Fibroblast of lung (primary cell): ENCODE results near the gene TRIM4. TPM values are rescaled to one million over a fixed set of nuclear protein-coding genes. Genes with fewer than 3 reads are reported as not detected.
"Not testable (repeated sequence)": the region's sequence is repeated elsewhere in the genome, so short reads cannot be mapped to it uniquely, and the experiment has no call there.

Source experiments
- DNase-seq, 2 donors: peaks; one replicate each; pipeline versions ENCODE4 v3.0.0 to v3.0.0-alpha.2; 2010; ENCODE audit warnings: low read depth in 2 of 2
- H2AFZ ChIP-seq: 2 replicates; pipeline ENCODE4 v1.5.1; 2012; ENCODE audit warnings: low read length, control low read depth, inconsistent platforms
- H3K27ac ChIP-seq: 2 replicates; pipeline ENCODE4 v1.5.1; 2011; ENCODE audit warnings: low read length, control low read depth; ENCODE audit not compliant: insufficient read depth
- H3K27me3 ChIP-seq: 2 replicates; pipeline ENCODE4 v1.5.1; 2011; ENCODE audit warnings: mild to moderate bottlenecking, low read length; ENCODE audit not compliant: control insufficient read depth, insufficient read depth
- H3K36me3 ChIP-seq: 2 replicates; pipeline ENCODE4 v1.5.1; 2011; ENCODE audit warnings: low read length; ENCODE audit not compliant: control insufficient read depth, insufficient read depth
- H3K4me1 ChIP-seq: 2 replicates; pipeline ENCODE4 v1.5.1; 2011; ENCODE audit warnings: low read length; ENCODE audit not compliant: control insufficient read depth, insufficient read depth; ENCODE audit errors: extremely low read depth
- H3K4me2 ChIP-seq: 2 replicates; pipeline ENCODE4 v1.5.1; 2011; ENCODE audit warnings: low read length, control low read depth; ENCODE audit not compliant: insufficient read depth; ENCODE audit errors: extremely low read depth
- H3K4me3 ChIP-seq, 4 experiments: fragments of 200-600 bp in 1 of 4; sonication (generic) in 1 of 4; replicated peaks in 1 of 4; 2 replicates each; pipeline ENCODE4 v1.5.1; 2011 to 2016; ENCODE audit warnings: low read length in 4 of 4, low read depth in 3 of 4, mild to moderate bottlenecking in 3 of 4, control low read depth in 2 of 4, inconsistent platforms in 1 of 4, mixed read lengths in 1 of 4; ENCODE audit not compliant: insufficient read depth in 1 of 4; ENCODE audit errors: control extremely low read depth in 1 of 4
- H3K79me2 ChIP-seq: 2 replicates; pipeline ENCODE4 v1.5.1; 2012; ENCODE audit warnings: mild to moderate bottlenecking, low read length, inconsistent platforms; ENCODE audit not compliant: control insufficient read depth, insufficient read depth
- H3K9ac ChIP-seq: 2 replicates; pipeline ENCODE4 v1.5.1; 2011; ENCODE audit warnings: mild to moderate bottlenecking, low read length, control low read depth; ENCODE audit not compliant: insufficient read depth
- H3K9me3 ChIP-seq: 2 replicates; pipeline ENCODE4 v1.5.1; 2012; ENCODE audit warnings: low read depth, low read length; ENCODE audit not compliant: control insufficient read depth, insufficient read depth
- H4K20me1 ChIP-seq: 2 replicates; pipeline ENCODE4 v1.5.1; 2011; ENCODE audit warnings: low read length; ENCODE audit not compliant: control insufficient read depth, insufficient read depth; ENCODE audit errors: extremely low read depth
- EZH2 ChIP-seq: IDR thresholded peaks from 2 replicates; pipeline ENCODE4 v1.5.1; 2012; ENCODE audit warnings: low read length, control low read depth, mild to moderate bottlenecking; ENCODE audit errors: missing control alignments
- polyA plus RNA-seq, 2 donors: library from polyadenylated mRNA; depleted of rRNA in 1 of 2; stranded (reverse) in 1 of 2; unstranded in 1 of 2; fragments of >200 nt; gene quantifications; 2 replicates each; pipeline ENCODE4 v1.2.1, GENCODE V29; 2011 to 2012; ENCODE audit warnings: missing spikeins in 1 of 2
- total RNA-seq: library from RNA; depleted of rRNA; stranded (reverse); fragments of >200 nt; gene quantifications from 2 replicates; pipeline ENCODE4 v1.2.1, GENCODE V29; 2014
- TF ChIP-seq, protein P1 (sequence below), 2 donors: IDR thresholded peaks in 1 of 2; conservative IDR thresholded peaks in 1 of 2; 1 replicate in 1 of 2; 2 replicates in 1 of 2; pipeline ENCODE4 v1.5.1; 2011 to 2012; ENCODE audit warnings: low read length in 2 of 2, control low read depth in 1 of 2, inconsistent platforms in 1 of 2, low read depth in 1 of 2, mild to moderate bottlenecking in 1 of 2

Gene TRIM4
- total and polyA plus RNA-seq, 2 donors (not counting 1 experiment from before 2014, with no cell fraction given) = 23.1 to 31.5 TPM

DNA sequence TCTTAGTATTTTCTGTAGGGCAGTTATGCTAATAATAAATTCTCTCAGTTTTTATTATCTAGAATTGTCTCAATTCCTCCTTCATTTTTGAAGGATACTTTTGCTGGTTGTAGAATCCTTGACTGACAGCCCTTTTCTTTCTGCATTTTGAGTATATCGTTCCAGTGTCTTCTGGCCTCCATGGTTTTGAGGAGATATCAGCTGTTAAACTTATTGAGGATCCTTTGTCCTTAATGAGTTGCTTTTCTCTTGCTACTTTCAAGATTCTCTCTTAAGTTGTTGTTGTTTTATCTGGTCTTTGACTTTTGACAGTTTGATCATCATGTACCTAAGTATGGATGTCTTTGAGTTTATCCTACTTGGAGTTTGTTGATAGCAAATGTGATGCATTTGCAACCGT is 19.0 kb upstream of the TRIM4 start:
- H3K4me3 ChIP-seq = no peak overlapping the region
- no peak overlapping the region for H3K9ac ChIP-seq
- no peaks in the 10 kb centered on the region for H4K20me1 ChIP-seq
- no peak overlapping the region for H3K27ac ChIP-seq
- no peak overlapping the region for H2AFZ ChIP-seq
- no peaks in the 10 kb centered on the region for H3K79me2 ChIP-seq
- no peaks in the 10 kb centered on the region for H3K36me3 ChIP-seq
- peaks cover 7% of the 10 kb centered on the region for H3K27me3 ChIP-seq
- no peaks in the 10 kb centered on the region for H3K9me3 ChIP-seq
- no peak for TF ChIP-seq EZH2
- TF ChIP-seq, protein P1, sequence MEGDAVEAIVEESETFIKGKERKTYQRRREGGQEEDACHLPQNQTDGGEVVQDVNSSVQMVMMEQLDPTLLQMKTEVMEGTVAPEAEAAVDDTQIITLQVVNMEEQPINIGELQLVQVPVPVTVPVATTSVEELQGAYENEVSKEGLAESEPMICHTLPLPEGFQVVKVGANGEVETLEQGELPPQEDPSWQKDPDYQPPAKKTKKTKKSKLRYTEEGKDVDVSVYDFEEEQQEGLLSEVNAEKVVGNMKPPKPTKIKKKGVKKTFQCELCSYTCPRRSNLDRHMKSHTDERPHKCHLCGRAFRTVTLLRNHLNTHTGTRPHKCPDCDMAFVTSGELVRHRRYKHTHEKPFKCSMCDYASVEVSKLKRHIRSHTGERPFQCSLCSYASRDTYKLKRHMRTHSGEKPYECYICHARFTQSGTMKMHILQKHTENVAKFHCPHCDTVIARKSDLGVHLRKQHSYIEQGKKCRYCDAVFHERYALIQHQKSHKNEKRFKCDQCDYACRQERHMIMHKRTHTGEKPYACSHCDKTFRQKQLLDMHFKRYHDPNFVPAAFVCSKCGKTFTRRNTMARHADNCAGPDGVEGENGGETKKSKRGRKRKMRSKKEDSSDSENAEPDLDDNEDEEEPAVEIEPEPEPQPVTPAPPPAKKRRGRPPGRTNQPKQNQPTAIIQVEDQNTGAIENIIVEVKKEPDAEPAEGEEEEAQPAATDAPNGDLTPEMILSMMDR (conservative IDR thresholded peaks at IDR 0.05 in 1 of 2, IDR thresholded peaks at IDR 0.05 in 1 of 2; ENCODE audit: low read depth in 1 of 2, low read length in 2 of 2) = no peak
- H3K4me2 ChIP-seq = no peak overlapping the region
- DNase-seq = no peak
- no peaks in the 10 kb centered on the region for H3K4me1 ChIP-seq

DNA sequence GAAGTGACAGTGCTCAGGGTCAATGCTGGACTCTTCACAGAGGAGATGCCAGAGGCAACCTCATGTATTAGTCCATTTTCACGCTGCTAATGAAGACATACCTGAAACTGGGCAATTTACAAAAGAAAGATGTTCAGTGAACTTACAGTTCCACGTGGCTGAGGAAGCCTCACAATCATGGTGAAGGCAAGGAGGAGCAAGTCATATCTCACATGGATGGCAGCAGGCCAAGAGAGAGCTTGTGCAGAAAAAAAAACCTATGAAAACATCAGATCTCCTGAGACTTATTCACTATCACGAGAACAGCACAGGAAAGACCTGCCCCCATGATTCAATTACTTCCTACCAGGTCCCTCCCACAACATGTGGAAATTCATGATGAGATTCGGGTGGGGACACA is 15.7 kb upstream of the TRIM4 start:
- not testable (repeated sequence) for H3K27ac ChIP-seq, H3K27me3 ChIP-seq, H2AFZ ChIP-seq, H3K4me1 ChIP-seq, H3K9ac ChIP-seq, H3K4me3 ChIP-seq, H3K4me2 ChIP-seq, H4K20me1 ChIP-seq, H3K79me2 ChIP-seq, H3K36me3 ChIP-seq, DNase-seq, H3K9me3 ChIP-seq

DNA sequence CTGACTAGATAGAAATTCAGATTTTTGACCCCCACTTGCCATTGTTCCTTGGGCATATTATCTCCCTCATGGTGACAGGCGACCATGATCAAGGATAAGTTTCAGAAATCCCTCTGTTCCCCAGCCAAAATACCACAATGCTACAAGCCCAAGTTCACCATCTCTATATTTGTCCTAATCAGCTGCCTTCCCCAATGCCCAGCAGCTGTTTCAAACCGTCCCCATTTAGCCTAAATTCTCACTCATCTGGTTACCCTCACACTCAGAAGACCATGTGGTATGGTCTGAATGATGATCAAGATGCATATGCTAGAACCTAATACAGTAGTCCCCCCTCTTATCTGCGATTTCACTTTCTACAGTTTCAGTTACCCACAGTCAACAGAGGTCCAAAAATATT is 11.0 kb upstream of the TRIM4 start:
- Histone ChIP-seq H3K4me3 (no peak overlapping the region), H3K9ac (no peak overlapping the region), H3K27ac (no peak overlapping the region)

More for the DNA sequence above, 11.0 kb upstream of the TRIM4 start:
- no peaks in the 10 kb centered on the region for H3K36me3 ChIP-seq
- DNase-seq = no peak
- no peak overlapping the region for H3K4me2 ChIP-seq
- H3K9me3 ChIP-seq = no peaks in the 10 kb centered on the region
- H4K20me1 ChIP-seq = no peaks in the 10 kb centered on the region
- no peak overlapping the region for H2AFZ ChIP-seq
- no peaks in the 10 kb centered on the region for H3K4me1 ChIP-seq
- H3K79me2 ChIP-seq = no peaks in the 10 kb centered on the region
- peaks cover 19% of the 10 kb centered on the region for H3K27me3 ChIP-seq
- TF ChIP-seq, protein P1 (conservative IDR thresholded peaks at IDR 0.05 in 1 of 2, IDR thresholded peaks at IDR 0.05 in 1 of 2; ENCODE audit: low read depth in 1 of 2, low read length in 2 of 2) = no peak
- TF ChIP-seq EZH2 = no peak
